Measurements from ENCODE around the gene TCN1. TPM values are rescaled to one million over a fixed set of nuclear protein-coding genes. Genes with fewer than 3 reads are reported as not detected.
"Not testable (repeated sequence)": the region's sequence is repeated elsewhere in the genome, so short reads cannot be mapped to it uniquely, and the experiment has no call there.

Gene TCN1
- not detected for total RNA-seq
- long read RNA-seq = 0 reads

- no peak for DNase-seq (ENCODE audit: low spot score)
Measured at GRCh38 chr11:59866397-59866796, at the start of gene TCN1. TSS of gene TCN1 (minus strand) at chr11:59866487. CDS start at chr11:59866470, 17 bp downstream.

GRCh38 chr11:59903569-59903968 is 37.3 kb upstream of the TCN1 start:
- DNase-seq (ENCODE audit: low spot score) = not testable (repeated sequence)

GRCh38 chr11:59901306-59901705 is 35.0 kb upstream of the TCN1 start:
- DNase-seq (ENCODE audit: low spot score) = no peak

GRCh38 chr11:59900366-59901126 is 34.3 kb upstream of the TCN1 start:
- DNase-seq (ENCODE audit: low spot score) = no peak

DNA sequence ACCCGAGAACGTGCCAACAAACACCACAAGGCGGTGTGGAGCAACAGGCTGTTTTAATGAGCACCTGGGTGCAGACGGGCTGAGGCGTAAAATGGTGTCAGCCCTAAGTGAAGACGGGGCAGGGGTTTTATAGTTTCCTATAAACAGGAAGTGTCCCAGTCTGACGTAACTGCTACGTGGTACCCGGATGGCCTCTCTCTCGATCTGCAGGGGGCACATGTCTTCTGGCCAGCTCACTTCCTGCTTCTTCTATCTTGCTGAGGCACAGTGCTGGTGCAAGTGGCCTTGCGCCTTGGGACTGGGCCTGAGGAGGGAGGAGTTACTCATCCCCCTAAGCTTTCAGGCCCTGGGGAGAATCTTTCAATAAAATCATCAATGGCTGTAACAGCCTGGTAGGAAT is 33.2 kb upstream of the TCN1 start:
- no peak for DNase-seq (ENCODE audit: low spot score)

GRCh38 chr11:59898650-59899049 is 32.4 kb upstream of the TCN1 start:
- DNase-seq (ENCODE audit: low spot score) = no peak

GRCh38 chr11:59898046-59898445 is 31.8 kb upstream of the TCN1 start:
- DNase-seq (ENCODE audit: low spot score) = no peak

DNA sequence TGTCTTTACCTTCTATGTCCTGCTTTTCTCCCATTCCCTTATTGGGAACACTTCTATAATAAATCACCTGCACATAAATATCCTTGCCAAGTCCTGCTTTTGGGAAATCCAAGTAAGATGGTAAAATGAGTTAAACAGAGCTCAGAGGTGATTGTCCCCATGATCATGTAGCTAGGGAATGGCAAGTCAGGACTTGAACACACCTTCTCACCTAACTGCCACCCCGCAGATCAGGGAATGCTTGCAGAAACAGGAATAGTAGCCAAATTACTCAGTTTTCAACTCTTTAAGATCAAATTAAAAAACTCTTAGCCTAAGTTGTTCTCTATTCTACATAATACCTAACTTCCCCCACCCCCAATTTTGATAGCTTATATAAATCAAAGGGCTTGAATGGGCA is 28.3 kb upstream of the TCN1 start:
- DNase-seq (ENCODE audit: low spot score) = no peak

DNA sequence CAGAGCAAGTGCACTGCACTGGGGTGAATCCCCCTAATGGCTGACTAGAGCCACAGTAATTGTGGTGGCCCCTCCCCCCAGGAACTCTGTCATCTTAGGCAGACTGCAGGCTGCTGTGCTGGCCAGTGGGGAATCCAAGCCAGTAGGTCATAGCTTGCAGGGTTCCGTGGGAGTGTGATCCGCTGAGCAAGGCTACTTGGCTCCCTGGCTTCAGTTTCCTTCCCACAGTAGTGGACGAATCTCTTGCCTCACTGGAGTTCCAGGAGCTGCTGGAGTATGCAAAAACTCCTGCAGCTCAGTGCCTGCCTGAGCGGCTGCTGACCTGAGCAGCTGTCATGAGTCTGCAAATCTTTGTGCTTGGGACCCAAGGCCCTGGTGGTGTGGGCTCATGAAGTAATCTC is 25.5 kb upstream of the TCN1 start:
- DNase-seq (ENCODE audit: low spot score) = no peak

GRCh38 chr11:59887156-59887555 is 20.9 kb upstream of the TCN1 start:
- not testable (repeated sequence) for DNase-seq (ENCODE audit: low spot score)

DNA sequence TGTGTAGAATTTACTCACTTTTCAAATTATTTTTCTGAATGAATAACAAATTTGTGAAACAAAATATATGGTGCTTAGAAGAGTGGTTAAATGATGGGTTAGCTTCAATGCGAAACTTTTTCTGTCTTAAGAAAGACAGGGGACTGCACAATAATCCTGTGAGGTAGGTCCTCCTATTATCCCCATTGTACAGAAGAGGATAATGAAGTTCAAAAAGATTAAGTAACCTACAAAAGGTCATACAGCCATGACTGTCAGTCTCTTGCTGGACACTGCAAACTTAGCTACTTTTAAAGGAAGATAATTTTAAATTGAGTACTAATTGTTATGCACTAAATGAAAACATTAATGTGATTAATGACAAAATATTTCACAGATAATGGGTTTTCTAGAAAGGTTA is 17.3 kb upstream of the TCN1 start:
- DNase-seq (ENCODE audit: low spot score) = no peak

DNA sequence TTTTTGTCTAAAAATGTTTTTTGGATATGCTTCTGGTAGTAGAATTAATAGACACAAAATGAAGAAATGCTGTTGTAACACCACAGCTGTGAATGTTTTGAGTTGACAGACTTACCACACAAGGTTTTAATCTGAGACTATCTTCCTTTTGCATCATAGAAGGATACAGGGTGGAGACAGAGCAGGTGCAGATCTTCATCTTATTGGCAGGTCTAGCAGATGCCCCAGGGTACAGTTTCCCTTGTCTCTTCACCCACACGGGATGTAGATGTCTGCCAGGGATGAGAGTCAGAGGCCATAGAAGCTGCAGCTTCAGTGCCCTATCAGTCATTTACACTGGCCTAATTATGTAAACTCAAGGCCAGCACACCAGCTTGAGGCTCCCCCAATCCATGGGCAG is 13.3 kb upstream of the TCN1 start:
- DNase-seq (ENCODE audit: low spot score) = no peak

GRCh38 chr11:59878575-59878974 is 12.3 kb upstream of the TCN1 start, which contains the start of gene OOSP3:
TSS of gene OOSP3 (plus strand) at chr11:59878782. CDS start at chr11:59878809, 27 bp downstream.
- no peak for DNase-seq (ENCODE audit: low spot score)

- no peak for DNase-seq (ENCODE audit: low spot score)
Measured at GRCh38 chr11:59877784-59878183, 11.5 kb upstream of the TCN1 start.

DNA sequence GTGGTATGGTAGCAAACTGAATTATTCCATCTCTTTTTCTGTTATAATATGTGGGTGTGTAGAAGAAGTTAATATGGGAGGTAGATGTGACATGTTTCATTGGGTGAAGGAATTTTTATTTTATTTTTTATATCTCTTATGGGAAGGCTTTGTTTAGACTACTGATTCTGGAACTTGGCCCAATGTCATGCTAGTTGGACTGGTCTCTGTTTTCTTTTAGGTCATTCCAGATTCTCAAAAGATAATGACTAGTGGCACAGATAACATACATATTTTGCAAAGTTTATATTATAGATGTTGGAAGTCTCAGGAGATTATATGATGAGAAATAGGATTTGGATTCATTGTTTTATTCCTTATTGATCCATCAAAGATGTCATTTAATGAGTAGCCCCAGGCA is 11.0 kb upstream of the TCN1 start:
- no peak for DNase-seq (ENCODE audit: low spot score)

GRCh38 chr11:59875856-59876519 is 9.7 kb upstream of the TCN1 start:
- no peak for DNase-seq (ENCODE audit: low spot score)

GRCh38 chr11:59872076-59872475 is 5.8 kb upstream of the TCN1 start:
- no peak for DNase-seq (ENCODE audit: low spot score)

DNA sequence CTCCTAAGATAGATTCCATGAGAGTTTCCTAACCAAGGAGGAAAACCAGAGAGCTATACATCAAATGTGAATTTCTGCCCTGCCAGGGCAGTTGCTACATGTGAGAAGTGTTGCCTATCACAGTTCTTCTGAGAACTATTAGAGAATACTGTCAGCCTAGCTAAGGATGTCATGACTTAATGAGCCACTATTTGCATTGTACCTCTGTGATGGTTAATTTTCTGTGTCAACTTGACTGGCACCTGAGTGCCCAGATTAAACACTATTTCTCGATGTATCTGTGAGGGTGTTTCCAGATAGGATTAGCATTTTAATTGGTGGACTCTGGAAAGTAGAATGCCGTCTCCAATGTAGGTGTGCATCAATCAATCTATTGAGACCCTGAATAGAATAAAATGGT is 1.7 kb upstream of the TCN1 start:
- no peak for DNase-seq (ENCODE audit: low spot score)

GRCh38 chr11:59866836-59867235 is 549 bp upstream of the TCN1 start:
- no peak for DNase-seq (ENCODE audit: low spot score)

GRCh38 chr11:59865031-59865430 is 1.3 kb downstream of the TCN1 start:
- no peak for DNase-seq (ENCODE audit: low spot score)

DNA sequence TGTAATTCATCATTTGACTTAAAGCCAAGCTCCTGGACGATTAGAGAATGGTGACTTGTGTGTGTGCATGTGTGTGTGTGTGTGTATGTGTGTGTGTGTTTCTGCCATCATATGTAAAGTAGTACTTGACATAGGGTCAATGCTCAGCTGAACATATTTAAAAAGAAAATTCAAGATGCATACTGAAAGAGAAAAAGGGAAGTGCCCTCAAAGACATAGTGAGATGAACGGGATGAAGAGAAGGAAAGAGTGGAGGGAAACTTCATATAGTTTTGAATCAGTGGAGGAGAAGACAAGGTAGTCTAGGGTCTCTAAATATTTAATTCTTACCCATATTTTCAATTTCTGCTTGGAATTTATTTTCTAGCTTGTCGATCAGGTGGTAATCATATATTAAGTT is 4.0 kb downstream of the TCN1 start:
- DNase-seq (ENCODE audit: low spot score) = no peak

GRCh38 chr11:59859673-59860072 is 6.6 kb downstream of the TCN1 start:
- no peak for DNase-seq (ENCODE audit: low spot score)

All from mesenteric fat pad (tissue), 1 donor.